Breast epithelium (tissue), 3 donors: ENCODE results near the gene FAM241B.

Experiments used
- POLR2A ChIP-seq: fragments of 450-650 bp; IDR thresholded peaks from one replicate; pipeline ENCODE4 v1.6.1; 2016; ENCODE audit warnings: antibody characterized with exemption, mild to moderate bottlenecking, moderate library complexity
- POLR2AphosphoS5 ChIP-seq, 3 donors: sonication (generic); formaldehyde crosslinking; IDR thresholded peaks; one replicate each; pipeline ENCODE4 v1.6.1; 2017; ENCODE audit warnings: antibody characterized with exemption in 3 of 3
- TF ChIP-seq, protein P1 (sequence below), 3 donors: fragments of 450-650 bp; IDR thresholded peaks; one replicate each; pipeline ENCODE4 v1.5.1; 2016 to 2017; ENCODE audit warnings: antibody characterized with exemption in 3 of 3, mild to moderate bottlenecking in 3 of 3, moderate library complexity in 3 of 3

- TF ChIP-seq, protein P1, sequence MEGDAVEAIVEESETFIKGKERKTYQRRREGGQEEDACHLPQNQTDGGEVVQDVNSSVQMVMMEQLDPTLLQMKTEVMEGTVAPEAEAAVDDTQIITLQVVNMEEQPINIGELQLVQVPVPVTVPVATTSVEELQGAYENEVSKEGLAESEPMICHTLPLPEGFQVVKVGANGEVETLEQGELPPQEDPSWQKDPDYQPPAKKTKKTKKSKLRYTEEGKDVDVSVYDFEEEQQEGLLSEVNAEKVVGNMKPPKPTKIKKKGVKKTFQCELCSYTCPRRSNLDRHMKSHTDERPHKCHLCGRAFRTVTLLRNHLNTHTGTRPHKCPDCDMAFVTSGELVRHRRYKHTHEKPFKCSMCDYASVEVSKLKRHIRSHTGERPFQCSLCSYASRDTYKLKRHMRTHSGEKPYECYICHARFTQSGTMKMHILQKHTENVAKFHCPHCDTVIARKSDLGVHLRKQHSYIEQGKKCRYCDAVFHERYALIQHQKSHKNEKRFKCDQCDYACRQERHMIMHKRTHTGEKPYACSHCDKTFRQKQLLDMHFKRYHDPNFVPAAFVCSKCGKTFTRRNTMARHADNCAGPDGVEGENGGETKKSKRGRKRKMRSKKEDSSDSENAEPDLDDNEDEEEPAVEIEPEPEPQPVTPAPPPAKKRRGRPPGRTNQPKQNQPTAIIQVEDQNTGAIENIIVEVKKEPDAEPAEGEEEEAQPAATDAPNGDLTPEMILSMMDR (IDR thresholded peaks at IDR 0.05), result no peak
- TF ChIP-seq POLR2A (no peak), POLR2AphosphoS5 (IDR thresholded peaks at IDR 0.05) (no peak)
Observed at GRCh38 chr10:69641261-69641980, 11.4 kb downstream of the FAM241B start.
